Thymus (tissue), 11 donors: ENCODE results near the gene PIK3C2B. TPM values are rescaled to one million over a fixed set of nuclear protein-coding genes. Genes with fewer than 3 reads are reported as not detected.

Experiments used
- DNase-seq, 9 donors: peaks; one replicate each; pipeline ENCODE4 v3.0.0-alpha.2; 2013; ENCODE audit warnings: low spot score in 9 of 9, low read depth in 6 of 9, missing footprints in 1 of 9
- H3K27ac ChIP-seq, 2 donors: one replicate each; pipeline ENCODE4 v1.5.1; 2013; ENCODE audit warnings: control low read depth in 1 of 2, low read depth in 1 of 2, low read length in 1 of 2, mild to moderate bottlenecking in 1 of 2, moderate library complexity in 1 of 2
- H3K27me3 ChIP-seq, 2 donors: one replicate each; pipeline ENCODE4 v1.5.1; 2013; ENCODE audit warnings: low read length in 1 of 2; ENCODE audit not compliant: control insufficient read depth in 2 of 2, insufficient read depth in 1 of 2
- H3K36me3 ChIP-seq, 2 donors: one replicate each; pipeline ENCODE4 v1.5.1; 2013; ENCODE audit warnings: low read length in 1 of 2, mild to moderate bottlenecking in 1 of 2, moderate library complexity in 1 of 2; ENCODE audit not compliant: control insufficient read depth in 2 of 2, insufficient read depth in 2 of 2
- H3K4me1 ChIP-seq, 2 donors: one replicate each; pipeline ENCODE4 v1.5.1; 2013; ENCODE audit warnings: low read length in 2 of 2; ENCODE audit not compliant: control insufficient read depth in 2 of 2, insufficient read depth in 2 of 2
- H3K4me3 ChIP-seq, 2 donors: one replicate each; pipeline ENCODE4 v1.5.1; 2013; ENCODE audit warnings: low read length in 2 of 2, control low read depth in 1 of 2, mild to moderate bottlenecking in 1 of 2
- H3K9me3 ChIP-seq, 2 donors: one replicate each; pipeline ENCODE4 v1.5.1; 2013; ENCODE audit warnings: low read length in 1 of 2, mild to moderate bottlenecking in 1 of 2; ENCODE audit not compliant: control insufficient read depth in 2 of 2, insufficient read depth in 1 of 2
- WGBS: extraction: QIAGEN DNeasy Blood & Tissue Kit; methylation state at CpG from one replicate; pipeline ENCODE4 v1.1.7; 2013; 5-methylcytosine and 5-hydroxymethylcytosine counted together
- polyA plus RNA-seq: library from polyadenylated mRNA; stranded (reverse); fragments of 200-250 nt; gene quantifications from one replicate; pipeline ENCODE4 v1.2.3, GENCODE V29; 2013
- total RNA-seq: library from RNA; stranded (reverse); fragments of 120-200 nt; gene quantifications from one replicate; pipeline ENCODE4 v1.2.4, GENCODE V29; 2013
- donor health status: healthy.

The PIK3C2B gene
- total and polyA plus RNA-seq, 2 donors: 8.4 to 12.6 TPM

- Histone ChIP-seq H3K27ac (no peak overlapping the region), H3K36me3 (peaks cover 76 to 77% of the 10 kb centered on the region in 2 donors), H3K4me1 (peaks cover 0 to 37% of the 10 kb centered on the region in 2 donors), H3K4me3 (no peak overlapping the region), H3K9me3 (no peaks in the 10 kb centered on the region), H3K27me3 (no peaks in the 10 kb centered on the region)
- WGBS: 83% methylated on average over 8 of the region's 8 CpGs
- no peak for DNase-seq
Observed at GRCh38 chr1:204451352-204452124, 43.1 kb downstream of the PIK3C2B start.

GRCh38 chr1:204450461-204451257, 43.9 kb downstream of the PIK3C2B start:
- 96% methylated on average over 8 of the region's 8 CpGs for WGBS
- Histone ChIP-seq H3K36me3 (peaks cover 75 to 79% of the 10 kb centered on the region in 2 donors), H3K4me1 (peaks cover 0 to 44% of the 10 kb centered on the region in 2 donors), H3K27me3 (no peaks in the 10 kb centered on the region), H3K9me3 (no peaks in the 10 kb centered on the region), H3K27ac (no peak overlapping the region), H3K4me3 (no peak overlapping the region)
- no peak for DNase-seq

GRCh38 chr1:204449678-204450280, 44.8 kb downstream of the PIK3C2B start:
- peaks cover 0 to 44% of the 10 kb centered on the region in 2 donors for H3K4me1 ChIP-seq
- no peak overlapping the region for H3K27ac ChIP-seq
- H3K27me3 ChIP-seq: no peaks in the 10 kb centered on the region
- peaks cover 75 to 78% of the 10 kb centered on the region in 2 donors for H3K36me3 ChIP-seq
- no peak for DNase-seq
- no peak overlapping the region for H3K4me3 ChIP-seq
- no peaks in the 10 kb centered on the region for H3K9me3 ChIP-seq
- 75% methylated on average over 8 of the region's 8 CpGs for WGBS

DNA sequence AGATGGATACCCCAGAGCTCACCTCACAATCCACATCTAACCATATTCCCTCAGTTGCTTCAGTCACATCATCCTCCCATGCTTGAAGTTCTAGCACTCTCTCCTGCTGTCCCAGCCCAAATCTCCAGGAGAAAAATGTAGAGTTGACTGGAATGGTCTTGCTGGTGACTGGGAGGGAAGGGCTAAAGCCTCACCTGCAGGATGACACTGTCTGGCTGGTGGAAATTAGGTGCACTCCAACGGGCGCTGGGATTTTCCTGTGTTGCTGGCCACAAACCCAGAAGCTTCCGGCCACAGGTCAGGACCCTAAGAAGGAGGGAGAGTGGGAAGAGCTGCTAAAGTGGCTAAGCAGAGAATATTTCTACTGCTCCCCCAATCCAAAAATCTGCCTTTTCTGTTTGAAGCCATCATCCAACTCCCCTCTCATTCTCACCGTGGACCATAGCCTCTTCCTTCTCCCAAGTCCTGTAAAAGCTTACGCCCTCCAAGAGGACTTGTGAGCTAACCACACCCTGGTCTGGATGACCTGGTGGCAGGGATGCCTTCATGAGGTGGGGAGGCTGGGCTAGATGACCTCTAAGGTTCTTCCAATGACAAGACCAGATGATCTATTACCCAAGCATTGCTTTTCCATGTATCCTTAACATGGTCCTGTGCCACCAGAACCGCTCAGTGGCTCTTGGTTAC, 45.5 kb downstream of the PIK3C2B start:
- no peak for DNase-seq
- Histone ChIP-seq H3K9me3 (no peaks in the 10 kb centered on the region), H3K36me3 (peaks cover 73 to 79% of the 10 kb centered on the region in 2 donors), H3K27ac (peak overlapping the region in 1 of 2 donors; percentile 21), H3K27me3 (no peaks in the 10 kb centered on the region), H3K4me1 (peaks cover 0 to 44% of the 10 kb centered on the region in 2 donors), H3K4me3 (no peak overlapping the region)
- 95% methylated on average over 6 of the region's 6 CpGs for WGBS

DNA sequence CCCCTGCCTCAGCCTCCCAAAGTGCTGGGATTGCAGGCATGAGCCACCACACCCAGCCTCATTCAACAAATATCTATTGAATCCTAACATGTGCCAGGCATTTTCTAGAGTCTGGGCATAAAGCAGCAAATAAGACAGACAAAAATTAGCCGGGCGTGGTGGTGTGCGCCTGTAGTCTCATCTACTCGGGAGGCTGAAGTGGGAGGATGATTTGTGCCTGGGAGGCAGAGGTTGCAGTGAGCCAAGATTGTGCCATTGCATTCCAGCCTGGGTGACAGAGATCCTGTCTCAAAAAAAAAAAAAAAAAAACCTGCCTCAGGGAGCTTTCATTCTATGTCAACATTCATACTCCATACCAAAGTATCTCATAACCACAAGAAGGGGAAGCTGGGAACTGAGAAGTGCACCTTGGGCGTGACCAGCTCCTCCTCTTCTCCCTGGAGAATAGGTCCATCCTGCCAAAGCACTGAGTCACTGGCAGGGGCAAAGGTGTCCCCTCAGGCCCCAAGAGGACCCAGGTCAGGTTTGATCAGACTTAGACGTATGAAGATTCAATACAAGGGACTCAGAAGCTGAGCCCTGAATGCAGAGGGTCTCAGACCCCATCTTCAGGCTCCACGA, 46.2 kb downstream of the PIK3C2B start:
- Histone ChIP-seq H3K4me3 (no peak overlapping the region), H3K27me3 (no peaks in the 10 kb centered on the region), H3K9me3 (no peaks in the 10 kb centered on the region), H3K27ac (peak overlapping the region in 1 of 2 donors; percentile 21), H3K36me3 (peaks cover 80 to 82% of the 10 kb centered on the region in 2 donors), H3K4me1 (peaks cover 0 to 44% of the 10 kb centered on the region in 2 donors)
- no peak for DNase-seq
- WGBS: 95% methylated on average over 7 of the region's 7 CpGs

DNA sequence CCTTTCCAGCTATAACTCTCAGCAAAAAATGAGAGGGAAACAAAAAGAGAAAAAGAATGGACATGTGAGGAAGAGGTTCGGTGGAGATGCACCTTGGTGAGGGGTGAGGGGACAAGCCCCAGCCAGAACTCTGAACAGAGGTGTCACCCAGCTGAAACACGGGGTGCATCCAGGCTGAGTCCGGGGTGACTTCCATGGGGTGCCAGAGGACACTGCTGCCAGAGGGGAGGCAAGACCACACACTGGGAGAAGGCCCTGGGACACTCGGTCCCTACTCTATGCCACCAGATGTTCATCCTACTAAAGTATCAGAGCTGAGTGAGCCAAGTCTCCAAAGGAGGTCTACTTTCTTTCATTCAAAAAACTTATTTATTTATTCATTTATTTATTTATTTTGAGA, 46.9 kb downstream of the PIK3C2B start:
- Histone ChIP-seq H3K27me3 (no peaks in the 10 kb centered on the region), H3K4me1 (peaks cover 0 to 38% of the 10 kb centered on the region in 2 donors), H3K36me3 (peaks cover 80 to 83% of the 10 kb centered on the region in 2 donors), H3K27ac (no peak overlapping the region), H3K4me3 (no peak overlapping the region), H3K9me3 (no peaks in the 10 kb centered on the region)
- 73% methylated on average over 4 of the region's 4 CpGs for WGBS
- no peak for DNase-seq

DNA sequence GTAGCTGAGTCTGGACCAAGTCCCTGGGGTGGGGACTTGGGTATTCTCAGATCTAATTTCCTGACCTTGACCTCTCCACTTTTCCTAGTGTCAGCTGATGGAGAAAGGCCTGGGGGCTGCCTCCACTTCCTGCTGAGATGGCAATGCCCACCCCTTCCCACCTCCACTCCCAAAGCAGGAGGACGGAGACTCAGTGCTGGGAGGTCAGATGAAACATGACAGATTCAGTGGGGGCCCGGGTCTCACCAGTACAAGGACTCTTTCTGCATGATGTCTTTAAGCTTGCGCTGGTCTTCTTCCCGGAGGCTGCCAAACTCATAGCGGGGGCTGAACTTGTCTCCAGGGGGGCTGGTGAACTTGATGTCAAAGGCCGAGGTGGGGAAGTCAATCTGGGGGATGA, 47.4 kb downstream of the PIK3C2B start:
- Histone ChIP-seq H3K4me3 (no peak overlapping the region), H3K27me3 (no peaks in the 10 kb centered on the region), H3K9me3 (no peaks in the 10 kb centered on the region), H3K36me3 (peaks cover 84% of the 10 kb centered on the region in 2 donors), H3K4me1 (peaks cover 0 to 33% of the 10 kb centered on the region in 2 donors), H3K27ac (no peak overlapping the region)
- WGBS: 97% methylated on average over 6 of the region's 6 CpGs
- no peak for DNase-seq

DNA sequence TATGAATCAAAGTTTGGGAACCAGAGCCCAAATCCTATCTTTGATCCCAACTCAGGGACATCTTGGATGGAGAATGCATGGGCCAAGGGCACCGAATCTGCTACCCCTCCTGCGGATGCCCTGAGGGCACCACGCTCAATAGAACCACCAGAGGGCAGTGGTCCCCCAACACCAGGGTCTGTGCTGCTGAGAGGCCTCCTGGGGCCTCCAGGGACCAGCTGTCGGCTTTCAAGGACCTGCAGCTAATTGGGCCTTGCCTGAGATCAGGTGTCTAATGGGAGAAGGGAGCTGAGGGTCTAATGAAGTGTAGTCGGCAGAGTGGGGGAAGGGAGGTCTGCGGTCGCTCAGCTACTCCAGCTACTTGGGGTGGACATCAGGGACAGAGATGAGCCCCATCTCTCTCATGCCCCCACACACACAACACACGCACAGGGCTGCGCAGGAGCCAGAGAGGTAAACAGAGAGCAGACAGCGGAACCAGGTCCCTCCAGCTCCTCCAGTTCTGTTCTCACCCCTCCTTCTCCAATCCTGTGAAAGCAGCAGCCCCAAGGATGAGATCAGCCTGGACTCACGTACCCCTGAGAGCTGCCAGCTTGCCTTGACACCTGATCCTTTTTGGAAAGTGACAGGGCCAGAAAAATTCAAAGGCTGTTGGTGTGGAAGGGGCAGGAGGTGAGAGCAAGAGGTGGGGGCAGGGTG, 48.0 kb downstream of the PIK3C2B start:
- H3K4me3 ChIP-seq: no peak overlapping the region
- H3K36me3 ChIP-seq: peaks cover 84 to 88% of the 10 kb centered on the region in 2 donors
- WGBS: 51% methylated on average over 11 of the region's 11 CpGs
- no peaks in the 10 kb centered on the region for H3K27me3 ChIP-seq
- H3K9me3 ChIP-seq: no peaks in the 10 kb centered on the region
- peak overlapping the region in 1 of 2 donors; percentile 51 for H3K27ac ChIP-seq
- peaks cover 0 to 27% of the 10 kb centered on the region in 2 donors for H3K4me1 ChIP-seq
- DNase-seq: peak; percentile 51 to 86 (median 69)
